Activated CD4-positive, alpha-beta memory T cell treated with anti-CD3 and anti-CD28 coated beads for 36 hours (primary cell): Measurements from ENCODE around the gene USF1. TPM values are rescaled to one million over a fixed set of nuclear protein-coding genes. Genes with fewer than 3 reads are reported as not detected.
A peak's percentile ranks its signal among the peaks of the same experiment; 100 is the strongest.
"Not testable (repeated sequence)": the region's sequence is repeated elsewhere in the genome, so short reads cannot be mapped to it uniquely, and the experiment has no call there.

Source experiments
- CTCF ChIA-PET: fragments of 350-600 bp; sonication (Branson Sonifier 250); formaldehyde crosslinking; loops from one replicate; lab custom pipeline; 2021; ENCODE audit warnings: antibody characterized with exemption, inconsistent platforms; lab: Charles Lee
- POLR2A ChIA-PET: fragments of 350-600 bp; sonication (Branson Sonifier 250); formaldehyde crosslinking; loops from one replicate; lab custom pipeline; 2021; ENCODE audit warnings: antibody characterized with exemption; lab: Charles Lee
- DNase-seq: peaks from one replicate; pipeline ENCODE4 v3.0.0-alpha.2; 2020
- H3K27ac Mint-ChIP-seq: one replicate; pipeline ENCODE4 v1.8.0; 2021; ENCODE audit warnings: mixed read lengths
- H3K27me3 Mint-ChIP-seq: one replicate; pipeline ENCODE4 v1.8.0; 2021; ENCODE audit warnings: mixed read lengths
- H3K36me3 Mint-ChIP-seq: one replicate; pipeline ENCODE4 v1.8.0; 2021; ENCODE audit warnings: mixed read lengths
- H3K4me1 Mint-ChIP-seq: one replicate; pipeline ENCODE4 v1.8.0; 2021; ENCODE audit warnings: low read depth, mixed read lengths
- H3K4me3 Mint-ChIP-seq: one replicate; pipeline ENCODE4 v1.8.0; 2021; ENCODE audit warnings: mild to moderate bottlenecking, mixed read lengths
- H3K9me3 Mint-ChIP-seq: one replicate; pipeline ENCODE4 v1.8.0; 2021; ENCODE audit warnings: mixed read lengths
- intact Hi-C: fragments of 100-400 bp; cut with micrococcal nuclease; formaldehyde crosslinking; loops from one replicate; pipeline ENCODE4 v1.15.1; 2023
- total RNA-seq, 2 experiments: library from RNA; stranded (reverse); gene quantifications; one replicate each; pipeline ENCODE4 v1.2.3, GENCODE V29; 2021

The USF1 gene
- total RNA-seq, 2 experiments from 2014 or later = 43.4 to 43.7 TPM

DNA sequence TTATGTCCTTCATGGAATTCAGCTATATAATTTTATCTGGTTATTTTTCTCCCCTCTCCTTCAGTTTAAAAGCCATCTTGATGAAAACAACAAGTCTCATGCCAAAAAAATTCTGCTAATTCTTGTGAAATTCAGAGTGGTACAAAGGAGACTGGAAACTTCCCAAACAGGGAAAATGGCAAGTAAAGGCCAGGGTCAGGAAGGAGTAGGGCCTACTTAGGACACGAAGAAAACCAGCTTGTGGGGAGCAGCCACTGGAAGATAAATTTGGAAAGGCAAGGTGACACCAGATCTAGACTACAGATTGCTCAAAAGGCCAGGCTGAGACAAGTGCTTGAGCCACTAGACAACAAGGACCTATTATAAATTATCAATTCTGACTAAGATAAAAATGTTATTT is 13.4 kb downstream of the USF1 start:
- DNase-seq = no peak
- peak overlapping the region; percentile 49 for H3K27ac Mint-ChIP-seq

DNA sequence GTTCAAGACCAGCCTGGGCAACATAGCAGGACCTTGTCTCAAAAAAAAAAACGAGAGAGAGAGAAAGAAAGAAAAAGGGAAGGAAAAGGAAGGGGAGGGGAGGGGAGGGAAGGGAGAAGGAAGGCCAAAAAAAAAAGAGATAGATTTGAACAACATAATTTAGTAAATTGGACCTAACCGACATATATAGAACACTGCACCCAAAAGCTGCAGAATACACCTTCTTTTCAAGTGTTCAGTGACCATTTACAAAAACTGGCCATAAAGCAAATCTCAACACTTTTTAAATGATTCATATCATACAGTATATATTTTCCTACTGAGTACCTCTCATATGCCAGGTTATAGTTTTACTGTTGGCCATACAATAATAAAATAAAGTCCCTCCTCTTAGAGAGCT is 13.9 kb downstream of the USF1 start:
- no peak for DNase-seq
- peaks cover 7% of the 10 kb centered on the region for H3K9me3 Mint-ChIP-seq
- intact Hi-C loops = no loop called here
- H3K4me1 Mint-ChIP-seq = peaks cover 28% of the 10 kb centered on the region
- H3K36me3 Mint-ChIP-seq = peaks cover 15% of the 10 kb centered on the region
- no peak overlapping the region for H3K27ac Mint-ChIP-seq
- ChIA-PET POLR2A (interaction anchor here (0.6 to 1.3 kb wide), 2 partner anchors 13 to 133 kb away, joined by 3 to 4 read pairs; partner anchors contain the start of gene USF1), CTCF (interaction anchor here (1.2 to 2.3 kb wide), 2 partner anchors 11 to 35 kb away, joined by 3 to 8 read pairs; partner anchors contain the start of gene F11R)
- no peaks in the 10 kb centered on the region for H3K27me3 Mint-ChIP-seq
- no peak overlapping the region for H3K4me3 Mint-ChIP-seq

More for the DNA sequence above, 13.4 kb downstream of the USF1 start:
- intact Hi-C loops = no loop called here
- peaks cover 2% of the 10 kb centered on the region for H3K9me3 Mint-ChIP-seq
- no peak overlapping the region for H3K4me3 Mint-ChIP-seq
- ChIA-PET POLR2A (interaction anchor here (0.6 to 1.3 kb wide), 3 partner anchors 13 to 132 kb away, joined by 3 to 4 read pairs (median 3); partner anchors contain the start of gene USF1), CTCF (interaction anchor here (1.3 to 2.3 kb wide), 2 partner anchors 9 to 11 kb away, joined by 4 to 8 read pairs; partner anchors contain the start of gene F11R)
- peaks cover 11% of the 10 kb centered on the region for H3K36me3 Mint-ChIP-seq
- peaks cover 26% of the 10 kb centered on the region for H3K4me1 Mint-ChIP-seq
- no peaks in the 10 kb centered on the region for H3K27me3 Mint-ChIP-seq

DNA sequence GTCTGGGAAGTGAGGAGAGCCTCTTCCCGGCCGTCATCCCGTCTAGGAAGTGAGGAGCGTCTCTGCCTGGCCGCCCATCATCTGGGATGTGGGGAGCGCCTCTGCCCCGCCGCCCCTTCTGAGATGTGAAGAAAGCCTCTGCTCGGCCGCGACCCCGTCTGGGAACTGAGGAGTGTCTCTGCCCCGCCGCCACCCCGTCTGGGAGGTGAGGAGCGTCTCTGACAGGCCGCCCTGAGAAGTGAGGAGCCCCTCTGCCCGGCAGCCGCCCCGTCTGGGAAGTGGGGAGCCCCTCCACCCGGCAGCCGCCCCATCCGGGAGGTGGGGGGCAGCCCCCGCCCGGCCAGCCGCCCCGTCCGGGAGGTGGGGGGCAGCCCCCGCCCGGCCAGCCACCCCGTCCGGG is 16.3 kb downstream of the USF1 start:
- H3K27me3 Mint-ChIP-seq, H3K4me3 Mint-ChIP-seq, CTCF ChIA-PET, POLR2A ChIA-PET, H3K27ac Mint-ChIP-seq, intact Hi-C loops, H3K9me3 Mint-ChIP-seq, DNase-seq: not testable (repeated sequence)
- Mint-ChIP-seq H3K4me1 (peaks cover 28% of the 10 kb centered on the region), H3K36me3 (peaks cover 17% of the 10 kb centered on the region)

DNA sequence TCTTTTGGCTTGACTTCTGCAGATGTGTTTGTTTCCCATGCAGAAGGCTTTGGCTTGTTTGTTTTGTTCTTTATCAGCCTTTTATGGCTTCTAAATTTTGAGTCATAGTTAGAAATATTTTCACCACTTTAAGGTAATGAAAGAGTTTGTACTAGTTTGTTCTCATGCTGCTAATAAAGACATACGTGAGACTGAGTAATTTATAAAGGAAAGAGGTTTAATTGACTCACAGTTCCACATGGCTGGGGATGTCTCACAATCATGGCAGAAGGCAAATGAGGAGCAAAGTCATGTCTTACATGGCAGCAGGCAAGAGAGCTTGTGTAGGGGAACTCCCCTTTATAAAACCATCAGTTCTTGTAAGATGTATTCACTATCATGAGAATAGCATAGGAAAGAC is 18.8 kb downstream of the USF1 start:
- H3K27ac Mint-ChIP-seq, DNase-seq, H3K27me3 Mint-ChIP-seq, H3K4me3 Mint-ChIP-seq, intact Hi-C loops, H3K9me3 Mint-ChIP-seq: not testable (repeated sequence)
- CTCF ChIA-PET = interaction anchor here (1.4 kb wide), 1 partner anchor 29 kb away, joined by 4 read pairs; no protein-coding TSS in a partner anchor
- Mint-ChIP-seq H3K4me1 (peaks cover 20% of the 10 kb centered on the region), H3K36me3 (peaks cover 17% of the 10 kb centered on the region)
- POLR2A ChIA-PET = interaction anchor here (0.7 to 0.9 kb wide), 3 partner anchors 11 to 78 kb away, joined by 3 read pairs; partner anchors contain the start of gene USF1

DNA sequence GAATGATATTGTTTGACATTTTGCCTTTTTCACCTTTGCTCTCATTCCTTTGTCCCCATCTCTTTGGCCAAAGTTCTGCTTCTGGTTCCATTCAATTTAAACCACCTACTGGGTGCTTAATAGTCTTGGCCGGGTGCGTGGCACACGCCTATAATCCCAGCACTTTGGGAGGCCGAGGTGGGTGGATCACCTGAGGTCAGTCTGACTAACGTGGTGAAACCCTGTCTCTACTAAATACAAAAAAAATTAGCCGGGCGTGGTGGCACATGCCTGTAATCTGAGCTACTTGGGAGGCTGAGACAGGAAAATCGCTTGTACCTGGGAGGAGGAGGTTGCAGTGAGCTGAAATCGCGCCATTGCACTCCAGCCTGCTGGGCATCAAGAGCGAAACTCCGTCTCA is 23.3 kb downstream of the USF1 start:
- ChIA-PET CTCF (interaction anchor here (0.9 to 2.8 kb wide), 3 partner anchors 19 to 77 kb away, joined by 4 to 14 read pairs (median 5); no protein-coding TSS in a partner anchor), POLR2A (interaction anchor here (0.8 to 2.2 kb wide), 3 partner anchors 9 to 25 kb away, joined by 3 to 6 read pairs (median 3); partner anchors contain the start of gene TSTD1)
- intact Hi-C loops, H3K4me3 Mint-ChIP-seq, H3K27me3 Mint-ChIP-seq, DNase-seq, H3K36me3 Mint-ChIP-seq, H3K27ac Mint-ChIP-seq, H3K9me3 Mint-ChIP-seq: not testable (repeated sequence)
- H3K4me1 Mint-ChIP-seq = peaks cover 52% of the 10 kb centered on the region

DNA sequence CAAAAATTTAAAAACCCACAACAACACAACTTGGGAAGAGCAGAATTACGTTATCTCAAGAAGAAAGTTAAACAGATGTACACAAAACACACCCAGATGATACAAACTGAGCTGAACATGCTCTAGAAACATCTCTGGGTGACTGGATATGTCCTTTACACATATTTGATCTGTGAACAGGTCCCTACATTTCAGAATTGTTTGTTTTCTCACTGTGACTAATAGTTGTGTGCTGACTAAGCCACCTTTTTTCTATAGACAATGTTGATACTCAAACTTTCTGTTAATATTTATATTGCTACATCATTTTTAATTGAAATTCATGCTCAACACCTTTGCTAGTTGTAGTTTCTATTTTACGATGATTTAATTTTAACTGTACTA is 23.8 kb downstream of the USF1 start:
- peaks cover 50% of the 10 kb centered on the region for H3K4me1 Mint-ChIP-seq
- POLR2A ChIA-PET = interaction anchor here (1.0 to 2.2 kb wide), 4 partner anchors 9 to 146 kb away, joined by 3 to 6 read pairs (median 4); partner anchors contain the start of gene TSTD1
- peaks cover 3% of the 10 kb centered on the region for H3K9me3 Mint-ChIP-seq
- DNase-seq = no peak
- peak overlapping the region; percentile 86 for H3K4me3 Mint-ChIP-seq
- H3K36me3 Mint-ChIP-seq = peaks cover 3% of the 10 kb centered on the region
- CTCF ChIA-PET = interaction anchor here (1.4 to 2.8 kb wide), 5 partner anchors 11 to 77 kb away, joined by 4 to 14 read pairs (median 5); no protein-coding TSS in a partner anchor
- H3K27me3 Mint-ChIP-seq = no peaks in the 10 kb centered on the region
- intact Hi-C loops = loop anchor here (1.0 to 2.0 kb wide), 4 partner anchors 9 to 97 kb away; partner anchors contain the start of genes ARHGAP30, NIT1, PFDN2 and TSTD1
- H3K27ac Mint-ChIP-seq = peak overlapping the region; percentile 82

DNA sequence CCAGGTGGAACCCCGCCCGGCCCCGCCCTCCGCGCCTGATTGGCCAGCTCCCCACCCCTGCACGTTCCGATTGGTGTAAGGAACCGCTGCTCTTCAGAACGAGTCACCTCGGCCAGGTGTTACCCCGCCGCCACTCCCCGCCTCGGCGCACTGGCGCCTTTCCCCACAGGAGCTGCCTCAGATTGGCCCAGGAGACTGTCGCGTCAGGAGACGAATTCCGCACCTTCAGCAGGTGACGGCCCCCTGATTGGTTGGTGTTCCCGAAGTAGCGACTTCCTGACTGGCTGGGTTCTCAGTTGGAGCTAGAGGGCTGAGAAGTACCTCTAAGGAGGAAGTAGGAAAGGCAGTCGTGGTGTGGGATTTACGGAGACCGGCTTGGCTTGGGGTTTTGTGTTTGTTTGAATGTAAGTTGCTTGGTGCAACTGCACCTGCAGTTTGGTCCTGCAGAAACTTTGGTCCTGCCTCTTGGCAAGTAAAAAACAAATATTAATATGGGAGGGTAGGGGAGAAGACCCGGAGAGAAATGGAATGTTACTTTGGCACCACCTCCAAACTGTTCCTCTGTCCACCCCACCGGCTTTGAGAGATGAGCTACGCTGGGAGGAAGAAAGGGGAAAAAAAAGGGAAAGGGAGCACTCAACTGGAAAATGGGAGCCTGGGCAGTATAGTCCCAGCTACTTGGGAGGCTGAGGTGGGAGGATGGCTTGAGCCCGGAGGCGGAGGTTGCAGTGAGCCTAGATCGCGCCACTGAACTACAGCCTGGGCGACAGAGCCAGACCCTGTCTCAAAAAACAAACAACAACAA is 24.4 kb downstream of the USF1 start:
- peak; percentile 92 for DNase-seq
- intact Hi-C loops = loop anchor here (1.0 to 2.0 kb wide), 4 partner anchors 8 to 97 kb away; partner anchors contain the start of genes ARHGAP30, NIT1, PFDN2 and TSTD1
- Mint-ChIP-seq H3K27me3 (no peaks in the 10 kb centered on the region), H3K9me3 (no peaks in the 10 kb centered on the region), H3K4me3 (peak overlapping the region; percentile 86), H3K27ac (peak overlapping the region; percentile 82), H3K4me1 (peaks cover 51% of the 10 kb centered on the region), H3K36me3 (no peaks in the 10 kb centered on the region)
- ChIA-PET POLR2A (interaction anchor here (0.8 to 2.2 kb wide), 7 partner anchors 8 to 147 kb away, joined by 3 to 10 read pairs (median 4); partner anchors contain the start of genes ARHGAP30, TSTD1 and USF1), CTCF (interaction anchor here (1.3 to 2.8 kb wide), 8 partner anchors 12 to 78 kb away, joined by 4 to 14 read pairs (median 5); partner anchors contain the start of genes KLHDC9 and USF1)

DNA sequence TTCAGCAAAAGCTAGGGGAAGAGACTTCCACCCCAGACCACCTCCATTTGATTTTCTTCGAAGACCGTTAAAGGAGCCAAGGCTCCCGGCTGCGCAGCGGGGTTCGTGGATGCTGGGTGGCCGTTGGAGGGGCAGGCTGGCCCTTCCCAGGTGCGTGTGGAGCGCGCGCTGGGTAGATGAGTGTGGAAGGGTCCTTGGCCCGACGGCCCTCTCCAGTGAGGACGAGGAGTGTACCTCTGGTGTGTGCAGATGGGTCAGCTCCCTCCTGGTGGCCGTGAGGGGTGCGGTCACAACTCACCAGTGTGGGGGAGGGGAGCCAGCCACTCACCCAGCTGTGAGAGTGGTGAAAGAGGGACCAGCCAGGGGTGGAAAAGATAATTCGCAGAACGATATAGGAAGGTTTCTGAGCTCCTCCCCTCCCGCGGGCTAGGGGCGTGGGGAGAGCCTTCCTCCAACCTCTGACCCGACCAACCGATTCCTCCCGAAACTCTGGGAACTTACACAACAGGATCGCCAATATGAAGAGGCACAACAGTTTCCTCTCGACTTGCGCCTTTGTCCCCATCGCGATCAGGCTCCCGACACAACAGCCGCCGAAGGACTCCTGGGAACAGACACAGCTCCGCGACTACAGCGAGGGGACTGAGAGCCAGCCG is 25.1 kb downstream of the USF1 start, which contains the start of gene F11R:
F11R (minus strand) TSS at position 644 of the 656 bp plus-strand sequence; CDS start at position 565, 79 bp downstream.
- H3K9me3 Mint-ChIP-seq = no peaks in the 10 kb centered on the region
- intact Hi-C loops = loop anchor here (1.0 to 2.0 kb wide), 4 partner anchors 7 to 98 kb away; partner anchors contain the start of genes ARHGAP30, NIT1, PFDN2 and TSTD1
- no peaks in the 10 kb centered on the region for H3K36me3 Mint-ChIP-seq
- DNase-seq = peak; percentile 54
- ChIA-PET CTCF (interaction anchor here (0.8 to 2.8 kb wide), 9 partner anchors 12 to 92 kb away, joined by 3 to 14 read pairs (median 5); partner anchors contain the start of genes KLHDC9 and USF1), POLR2A (interaction anchor here (0.8 to 2.2 kb wide), 6 partner anchors 13 to 147 kb away, joined by 3 to 10 read pairs (median 5); partner anchors contain the start of genes TSTD1 and USF1)
- peak within 1 kb of the TSS; percentile 86 for H3K4me3 Mint-ChIP-seq
- no peaks in the 10 kb centered on the region for H3K27me3 Mint-ChIP-seq
- H3K4me1 Mint-ChIP-seq = peaks cover 51% of the 10 kb centered on the region
- H3K27ac Mint-ChIP-seq = peak within 1 kb of the TSS; percentile 82

DNA sequence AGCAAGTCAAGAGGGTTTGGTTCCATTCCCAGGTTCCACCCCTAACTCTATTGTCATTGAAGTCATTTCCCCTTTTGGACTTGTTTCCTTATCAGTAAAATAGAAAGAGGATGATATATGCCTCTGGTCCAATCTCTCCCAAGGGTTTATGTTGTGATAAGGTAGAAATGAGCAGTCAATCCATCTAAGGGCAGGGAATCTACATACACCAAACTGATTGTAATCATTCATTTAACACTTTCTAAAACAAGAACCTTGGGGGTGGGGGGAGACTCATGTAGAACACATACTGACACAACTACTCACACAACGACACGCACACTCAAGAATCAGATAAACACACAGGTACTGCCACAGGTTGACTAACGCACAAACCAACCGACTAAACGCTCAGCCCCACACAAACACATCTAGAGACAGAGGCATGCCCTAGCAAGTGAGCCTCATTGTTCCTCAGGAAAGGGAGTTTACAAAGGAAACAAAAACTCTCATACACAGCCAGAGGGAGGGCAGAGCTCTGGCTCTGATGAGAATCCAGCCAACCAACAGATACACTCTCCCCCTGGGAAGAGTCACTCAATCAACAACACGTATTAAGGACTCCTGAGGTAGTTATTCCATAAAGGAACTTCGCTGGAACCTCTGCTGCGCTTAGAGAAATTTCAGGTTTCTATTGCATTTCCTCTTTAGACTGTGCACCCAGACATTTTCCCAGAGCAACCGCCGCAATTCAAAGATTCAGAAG is 25.9 kb downstream of the USF1 start:
- H3K4me3 Mint-ChIP-seq = peak overlapping the region; percentile 86
- peak overlapping the region; percentile 82 for H3K27ac Mint-ChIP-seq

DNA sequence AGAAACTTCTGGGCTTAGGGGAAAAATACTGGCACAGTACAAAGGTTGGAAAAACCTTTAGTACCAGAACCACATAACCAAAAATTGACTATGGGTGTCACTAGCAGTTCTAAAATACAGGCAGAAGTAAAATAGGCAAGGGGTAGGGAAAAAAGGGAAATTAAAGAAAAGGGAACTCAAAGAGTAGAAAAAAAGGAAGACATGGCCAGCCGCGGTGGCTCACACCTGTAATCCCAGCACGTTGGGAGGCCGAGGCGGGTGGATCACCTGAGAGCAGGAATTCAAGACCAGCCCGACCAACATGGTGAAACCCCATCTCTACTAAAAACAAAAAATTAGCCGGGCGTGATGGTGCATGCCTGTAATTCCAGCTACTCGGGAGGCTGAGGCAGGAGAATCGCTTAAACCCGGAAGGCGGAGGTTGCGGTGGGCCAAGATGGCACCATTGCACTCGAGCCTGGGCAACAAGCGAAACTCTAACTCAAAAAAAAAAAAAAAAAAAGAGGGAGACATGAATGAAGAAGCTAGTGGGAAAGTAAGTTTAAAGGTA is 26.6 kb downstream of the USF1 start:
- H3K4me1 Mint-ChIP-seq = peaks cover 53% of the 10 kb centered on the region
- POLR2A ChIA-PET = interaction anchor here (0.6 to 1.0 kb wide), 2 partner anchors 27 kb away, joined by 4 read pairs; partner anchors contain the start of gene USF1

More for the DNA sequence above, 25.9 kb downstream of the USF1 start:
- intact Hi-C loops = loop anchor here (2.0 kb wide), 3 partner anchors 19 to 99 kb away; partner anchors contain the start of genes ARHGAP30, NIT1, PFDN2 and TSTD1
- POLR2A ChIA-PET = interaction anchor here (0.6 to 2.2 kb wide), 5 partner anchors 13 to 46 kb away, joined by 3 to 10 read pairs (median 4); partner anchors contain the start of gene USF1
- H3K36me3 Mint-ChIP-seq = no peaks in the 10 kb centered on the region
- no peaks in the 10 kb centered on the region for H3K9me3 Mint-ChIP-seq
- H3K27me3 Mint-ChIP-seq = no peaks in the 10 kb centered on the region
- DNase-seq = peak; percentile 30
- CTCF ChIA-PET = interaction anchor here (0.8 to 2.8 kb wide), 4 partner anchors 22 to 92 kb away, joined by 3 to 14 read pairs (median 4); partner anchors contain the start of gene USF1
- peaks cover 51% of the 10 kb centered on the region for H3K4me1 Mint-ChIP-seq

More for the DNA sequence above, 26.6 kb downstream of the USF1 start:
- H3K9me3 Mint-ChIP-seq, H3K27me3 Mint-ChIP-seq, H3K4me3 Mint-ChIP-seq, intact Hi-C loops, DNase-seq, H3K36me3 Mint-ChIP-seq, H3K27ac Mint-ChIP-seq: not testable (repeated sequence)
- CTCF ChIA-PET = interaction anchor here (1.1 to 1.6 kb wide), 2 partner anchors 22 to 23 kb away, joined by 3 read pairs; no protein-coding TSS in a partner anchor
